HepG2 (cell line): ENCODE measurements around the gene SH3GL1. TPM values are rescaled to one million over a fixed set of nuclear protein-coding genes. Genes with fewer than 3 reads are reported as not detected.

Source experiments
- ARNT ChIP-seq: fragments of 450-650 bp; IDR thresholded peaks from 2 replicates; pipeline ENCODE4 v1.6.1; 2017
- CBX2 ChIP-seq, 2 experiments: fragments of 200-600 bp in 1 of 2; sonication (generic); formaldehyde crosslinking in 1 of 2; IDR thresholded peaks; 2 replicates each; pipeline versions ENCODE4 v1.7.0 to v1.8.1; 2018 to 2022; ENCODE audit warnings: low read depth in 2 of 2, low read length in 1 of 2, mild to moderate bottlenecking in 1 of 2, missing genetic modification reagents in 1 of 2
- DNMT1 ChIP-seq: sonication (generic); formaldehyde crosslinking; IDR thresholded peaks from 2 replicates; pipeline ENCODE4 v1.5.1; 2020; ENCODE audit warnings: mild to moderate bottlenecking, missing genetic modification reagents
- FOXA1 ChIP-seq, 2 experiments: fragments of 450-650 bp in 1 of 2; sonication (generic) in 1 of 2; formaldehyde crosslinking in 1 of 2; IDR thresholded peaks; 2 replicates each; pipeline versions ENCODE4 v1.4.0 to v1.6.1; 2016 to 2020; ENCODE audit warnings: missing genetic modification reagents in 1 of 2
- HDAC1 ChIP-seq: sonication (generic); formaldehyde crosslinking; IDR thresholded peaks from 2 replicates; pipeline ENCODE4 v1.5.1; 2020; ENCODE audit warnings: mild to moderate bottlenecking, missing genetic modification reagents
- KLF6 ChIP-seq: IDR thresholded peaks from 2 replicates; pipeline ENCODE4 v1.8.0; 2016; ENCODE audit warnings: missing biosample characterization, missing genetic modification reagents
- NR0B2 ChIP-seq: sonication (generic); formaldehyde crosslinking; IDR thresholded peaks from 2 replicates; pipeline ENCODE4 v1.4.0; 2020; ENCODE audit warnings: mild to moderate bottlenecking, missing genetic modification reagents
- POLR2AphosphoS2 ChIP-seq: IDR thresholded peaks from 2 replicates; pipeline ENCODE4 v1.6.1; 2011; ENCODE audit warnings: low read depth, low read length, improper control_type of control experiment
- RXRA ChIP-seq: sonication (generic); formaldehyde crosslinking; IDR thresholded peaks from 2 replicates; pipeline ENCODE4 v1.5.1; 2020; ENCODE audit warnings: missing genetic modification reagents
- SIX4 ChIP-seq: sonication (generic); formaldehyde crosslinking; IDR thresholded peaks from 2 replicates; pipeline ENCODE4 v1.4.0; 2020; ENCODE audit warnings: missing genetic modification reagents
- SNAPC2 ChIP-seq: sonication (generic); formaldehyde crosslinking; IDR thresholded peaks from 2 replicates; pipeline ENCODE4 v1.8.1; 2022; ENCODE audit warnings: mild to moderate bottlenecking, missing genetic modification reagents
- TEAD3 ChIP-seq: optimal IDR thresholded peaks from 2 replicates; pipeline ENCODE3; 2016; ENCODE audit warnings: borderline replicate concordance
- ZNF280D ChIP-seq: sonication (generic); formaldehyde crosslinking; IDR thresholded peaks from 2 replicates; pipeline ENCODE4 v1.5.1; 2020; ENCODE audit warnings: mild to moderate bottlenecking, missing genetic modification reagents
- ZNF367 ChIP-seq: sonication (generic); formaldehyde crosslinking; IDR thresholded peaks from 2 replicates; pipeline ENCODE4 v1.4.0; 2020; ENCODE audit warnings: missing genetic modification reagents, borderline replicate concordance
- ZNF451 ChIP-seq: sonication (generic); formaldehyde crosslinking; IDR thresholded peaks from 2 replicates; pipeline ENCODE4 v1.5.0; 2020; ENCODE audit warnings: mild to moderate bottlenecking, missing genetic modification reagents
- ZNF510 ChIP-seq: sonication (generic); formaldehyde crosslinking; IDR thresholded peaks from 2 replicates; pipeline ENCODE4 v1.4.0; 2020; ENCODE audit warnings: low read depth, mild to moderate bottlenecking, missing genetic modification reagents
- ZNF546 ChIP-seq: sonication (generic); formaldehyde crosslinking; conservative IDR thresholded peaks from 2 replicates; pipeline ENCODE4 v1.8.1; 2023; ENCODE audit warnings: mild to moderate bottlenecking, missing genetic modification reagents
- ZNF687 ChIP-seq: sonication (generic); formaldehyde crosslinking; IDR thresholded peaks from 2 replicates; pipeline ENCODE4 v1.5.1; 2020; ENCODE audit warnings: mild to moderate bottlenecking, missing genetic modification reagents, moderate library complexity
- ZNF720 ChIP-seq: sonication (generic); formaldehyde crosslinking; IDR thresholded peaks from 2 replicates; pipeline ENCODE4 v1.4.0; 2020; ENCODE audit warnings: missing genetic modification reagents
- ZSCAN20 ChIP-seq: sonication (generic); formaldehyde crosslinking; IDR thresholded peaks from 2 replicates; pipeline ENCODE4 v1.4.0; 2020; ENCODE audit warnings: missing genetic modification reagents, mild to moderate bottlenecking, borderline replicate concordance
- polyA plus RNA-seq, 8 experiments: library from polyadenylated mRNA; depleted of rRNA in 3 of 8; stranded (reverse) in 7 of 8; unstranded in 1 of 8; fragments of >200 nt; fragmentation: Illumina TruSeq in 4 of 8; extraction: Trizol in 4 of 8; gene quantifications; 2 replicates each; pipeline versions ENCODE4 v1.2.1 to v1.2.3, GENCODE V29; 2011 to 2016; ENCODE audit warnings: low read depth in 4 of 8, missing spikeins in 1 of 8, mixed read lengths in 1 of 8; ENCODE audit not compliant: insufficient read depth in 1 of 8
- total RNA-seq, 5 experiments: library from RNA; depleted of rRNA; stranded (reverse); fragments of >200 nt; fragmentation: Illumina TruSeq; extraction: Trizol; gene quantifications; 2 replicates each; pipeline ENCODE4 v1.2.3, GENCODE V29; 2016; ENCODE audit warnings: low read depth in 1 of 5
- TF ChIP-seq, protein P1 (sequence below): sonication (generic); formaldehyde crosslinking; conservative IDR thresholded peaks from 2 replicates; pipeline ENCODE4 v1.5.0; 2020; ENCODE audit warnings: missing genetic modification reagents

The SH3GL1 gene
- total and polyA plus RNA-seq, 2 of the 13 experiments (the other 11 are each of a cell fraction or from before 2014, with no cell fraction given) = 33.0 to 45.1 TPM

DNA sequence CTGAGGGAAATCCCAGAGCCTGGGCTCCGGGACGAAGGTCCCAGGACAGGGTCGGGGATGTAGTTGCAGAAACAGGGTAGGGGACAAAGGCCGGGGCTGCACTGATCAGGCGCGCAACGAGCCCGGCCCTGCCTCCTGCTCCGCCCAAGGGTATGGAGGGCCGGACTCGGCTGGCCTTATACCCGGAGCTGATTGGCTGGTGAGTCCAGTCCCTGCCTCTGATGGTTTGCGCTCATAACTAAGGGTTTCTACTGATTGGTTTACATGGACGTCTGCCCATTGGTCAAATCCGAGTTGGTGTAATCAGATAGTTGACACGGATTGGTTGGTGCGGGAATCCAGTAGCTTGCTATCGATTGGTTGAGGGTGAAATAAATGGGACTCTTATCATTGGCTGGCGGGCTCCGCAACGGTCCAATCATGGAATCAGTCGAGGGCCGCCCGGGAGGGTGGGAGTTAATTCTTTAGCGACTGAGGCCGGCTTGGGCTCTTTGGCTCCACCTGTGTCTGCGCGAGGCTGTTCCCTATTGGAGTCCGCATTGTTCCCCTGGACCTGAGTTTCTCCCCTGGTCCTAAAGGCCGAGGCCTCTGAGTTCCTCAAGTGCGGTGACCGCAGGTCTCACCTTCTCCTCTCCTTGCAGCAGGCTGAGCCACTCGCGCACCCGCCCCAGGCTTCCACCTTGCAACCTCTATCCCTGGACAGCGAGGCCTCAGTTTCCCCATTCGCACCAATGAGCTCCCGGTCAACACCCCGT is 57.6 kb downstream of the SH3GL1 start (continued):
- TF ChIP-seq ZNF280D (CRISPR knock-in tag) = no peak
- peak; percentile 81 for TF ChIP-seq RXRA
- TF ChIP-seq ZNF510 (CRISPR knock-in tag) = no peak
- peak; percentile 87; the same call in 1 of the 2 replicates for TF ChIP-seq ZNF451 (CRISPR knock-in tag)
- peak; percentile 69; the same call in 1 of the 2 replicates for TF ChIP-seq ZNF687 (CRISPR knock-in tag)
- peak; percentile 79 for TF ChIP-seq HDAC1 (CRISPR knock-in tag)
- no peak for TF ChIP-seq ZNF720
- peak; percentile 32; the same call in 1 of the 2 replicates for TF ChIP-seq NR0B2 (CRISPR knock-in tag)
- TF ChIP-seq SNAPC2 (CRISPR knock-in tag) = peak; percentile 40; the same call in 1 of the 2 replicates
- no peak for TF ChIP-seq DNMT1
- TF ChIP-seq FOXA1 (IDR thresholded peaks at IDR 0.05) = no peak
- no peak for TF ChIP-seq FOXA1 (CRISPR knock-in tag; IDR thresholded peaks at IDR 0.05)
- TF ChIP-seq SIX4 (CRISPR knock-in tag) = peak; percentile 39
- no peak for TF ChIP-seq ZSCAN20 (CRISPR knock-in tag)
- TF ChIP-seq, protein P1, sequence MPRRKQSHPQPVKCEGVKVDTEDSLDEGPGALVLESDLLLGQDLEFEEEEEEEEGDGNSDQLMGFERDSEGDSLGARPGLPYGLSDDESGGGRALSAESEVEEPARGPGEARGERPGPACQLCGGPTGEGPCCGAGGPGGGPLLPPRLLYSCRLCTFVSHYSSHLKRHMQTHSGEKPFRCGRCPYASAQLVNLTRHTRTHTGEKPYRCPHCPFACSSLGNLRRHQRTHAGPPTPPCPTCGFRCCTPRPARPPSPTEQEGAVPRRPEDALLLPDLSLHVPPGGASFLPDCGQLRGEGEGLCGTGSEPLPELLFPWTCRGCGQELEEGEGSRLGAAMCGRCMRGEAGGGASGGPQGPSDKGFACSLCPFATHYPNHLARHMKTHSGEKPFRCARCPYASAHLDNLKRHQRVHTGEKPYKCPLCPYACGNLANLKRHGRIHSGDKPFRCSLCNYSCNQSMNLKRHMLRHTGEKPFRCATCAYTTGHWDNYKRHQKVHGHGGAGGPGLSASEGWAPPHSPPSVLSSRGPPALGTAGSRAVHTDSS (CRISPR knock-in tag) = no peak
- peak; percentile 69; the same call in 1 of the 2 replicates for TF ChIP-seq KLF6 (CRISPR knock-in tag)
- TF ChIP-seq CBX2 (IDR thresholded peaks at IDR 0.05; ENCODE audit: low read depth, low read length) = no peak
- no peak for TF ChIP-seq CBX2 (CRISPR knock-in tag; IDR thresholded peaks at IDR 0.05; ENCODE audit: low read depth)
- no peak for TF ChIP-seq ZNF367 (CRISPR knock-in tag)
- TF ChIP-seq POLR2AphosphoS2 = no peak
- TF ChIP-seq ZNF546 = no peak
- TF ChIP-seq TEAD3 (CRISPR knock-in tag) = peak; percentile 55
- TF ChIP-seq ARNT = no peak
